Sigmoid colon (tissue), 7 donors: ENCODE data around the gene ARHGAP15. TPM values are rescaled to one million over a fixed set of nuclear protein-coding genes. Genes with fewer than 3 reads are reported as not detected.

Experiments used
- DNase-seq: peaks from one replicate; pipeline ENCODE4 v3.0.0-alpha.2; 2019
- H3K27ac ChIP-seq, 4 donors: fragments of 200-600 bp; sonication (generic); one replicate each; pipeline ENCODE4 v1.5.1; 2016 to 2019; ENCODE audit warnings: mild to moderate bottlenecking in 1 of 4
- H3K27me3 ChIP-seq, 3 donors: fragments of 200-600 bp; sonication (generic); one replicate each; pipeline ENCODE4 v1.5.1; 2019; ENCODE audit warnings: mild to moderate bottlenecking in 1 of 3
- H3K36me3 ChIP-seq, 4 donors: fragments of 200-600 bp; sonication (generic); one replicate each; pipeline ENCODE4 v1.5.1; 2016 to 2019
- H3K4me1 ChIP-seq, 4 donors: fragments of 200-600 bp; sonication (generic); one replicate each; pipeline ENCODE4 v1.5.1; 2017 to 2019
- H3K4me3 ChIP-seq, 4 donors: fragments of 200-600 bp; sonication (generic); one replicate each; pipeline ENCODE4 v1.5.1; 2017 to 2019; ENCODE audit warnings: mild to moderate bottlenecking in 2 of 4, moderate library complexity in 1 of 4
- H3K9me3 ChIP-seq, 4 donors: fragments of 200-600 bp in 3 of 4; sonication (generic) in 3 of 4; one replicate each; pipeline versions ENCODE4 v1.5.1 to v1.6.1; 2013 to 2019
- EP300 ChIP-seq, 4 donors: sonication (generic); formaldehyde crosslinking; IDR thresholded peaks; one replicate each; pipeline ENCODE4 v1.6.1; 2017; ENCODE audit warnings: antibody characterized with exemption in 4 of 4
- POLR2A ChIP-seq, 2 donors: fragments of 450-650 bp; IDR thresholded peaks; one replicate each; pipeline ENCODE4 v1.6.1; 2016; ENCODE audit warnings: antibody characterized with exemption in 2 of 2, mild to moderate bottlenecking in 2 of 2, moderate library complexity in 2 of 2
- POLR2AphosphoS5 ChIP-seq, 4 donors: sonication (generic); formaldehyde crosslinking; IDR thresholded peaks; one replicate each; pipeline ENCODE4 v1.6.1; 2017; ENCODE audit warnings: antibody characterized with exemption in 4 of 4
- WGBS, 2 donors: extraction: QIAGEN DNeasy Blood & Tissue Kit; methylation state at CpG; one replicate each; pipeline ENCODE4 v1.1.7; 2013; 5-methylcytosine and 5-hydroxymethylcytosine counted together
- intact Hi-C: fragments of 100-400 bp; cut with DNase I; formaldehyde crosslinking; loops from one replicate; pipeline ENCODE4 v1.15.1; 2023
- polyA plus RNA-seq, 3 donors: library from polyadenylated mRNA; stranded (reverse); fragments of 200-250 nt; gene quantifications; one replicate each; pipeline ENCODE4 v1.2.3, GENCODE V29; 2013
- total RNA-seq, 4 donors: library from RNA; depleted of rRNA; stranded (reverse); fragments of >200 nt; gene quantifications; one replicate each; pipeline ENCODE4 v1.1.0, GENCODE V29; 2016
- TF ChIP-seq, protein P1 (sequence below), 4 experiments: fragments of 450-650 bp in 3 of 4; fragments of 200-600 bp in 1 of 4; IDR thresholded peaks; one replicate each; pipeline ENCODE4 v1.5.1; 2016 to 2019; ENCODE audit warnings: antibody characterized with exemption in 4 of 4, mild to moderate bottlenecking in 3 of 4, moderate library complexity in 2 of 4
- donor health status: healthy with polysubstance abuse.
- donor health status: Bipolar disorder and iron deficiency.
- donor health status: healthy.

The ARHGAP15 gene
- total and polyA plus RNA-seq, 7 donors: 3.7 to 16.4 (median 6.0) TPM

DNA sequence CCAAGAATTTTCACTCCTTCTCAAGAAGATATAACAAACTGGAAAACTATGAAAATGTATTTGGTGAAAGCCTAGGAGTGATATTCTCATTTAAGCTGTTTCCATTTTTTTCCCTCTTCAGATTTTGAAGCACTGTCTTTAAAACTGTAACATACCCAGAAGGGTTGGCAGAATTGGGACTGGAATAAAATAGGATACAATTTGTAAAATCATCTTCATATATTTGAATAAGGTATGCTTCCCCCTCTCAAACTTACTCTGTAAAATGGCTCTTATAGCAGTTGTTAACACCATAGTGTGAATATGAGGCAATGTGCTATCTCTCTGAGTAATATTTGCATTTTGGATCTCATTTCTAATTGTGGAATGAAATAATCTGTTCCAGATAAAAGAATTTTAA is 676.4 kb downstream of the ARHGAP15 start:
- TF ChIP-seq, protein P1, sequence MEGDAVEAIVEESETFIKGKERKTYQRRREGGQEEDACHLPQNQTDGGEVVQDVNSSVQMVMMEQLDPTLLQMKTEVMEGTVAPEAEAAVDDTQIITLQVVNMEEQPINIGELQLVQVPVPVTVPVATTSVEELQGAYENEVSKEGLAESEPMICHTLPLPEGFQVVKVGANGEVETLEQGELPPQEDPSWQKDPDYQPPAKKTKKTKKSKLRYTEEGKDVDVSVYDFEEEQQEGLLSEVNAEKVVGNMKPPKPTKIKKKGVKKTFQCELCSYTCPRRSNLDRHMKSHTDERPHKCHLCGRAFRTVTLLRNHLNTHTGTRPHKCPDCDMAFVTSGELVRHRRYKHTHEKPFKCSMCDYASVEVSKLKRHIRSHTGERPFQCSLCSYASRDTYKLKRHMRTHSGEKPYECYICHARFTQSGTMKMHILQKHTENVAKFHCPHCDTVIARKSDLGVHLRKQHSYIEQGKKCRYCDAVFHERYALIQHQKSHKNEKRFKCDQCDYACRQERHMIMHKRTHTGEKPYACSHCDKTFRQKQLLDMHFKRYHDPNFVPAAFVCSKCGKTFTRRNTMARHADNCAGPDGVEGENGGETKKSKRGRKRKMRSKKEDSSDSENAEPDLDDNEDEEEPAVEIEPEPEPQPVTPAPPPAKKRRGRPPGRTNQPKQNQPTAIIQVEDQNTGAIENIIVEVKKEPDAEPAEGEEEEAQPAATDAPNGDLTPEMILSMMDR (IDR thresholded peaks at IDR 0.05): no peak
- TF ChIP-seq POLR2AphosphoS5 (IDR thresholded peaks at IDR 0.05): no peak
- no peak for DNase-seq

GRCh38 chr2:143807192-143807591 is 678.0 kb downstream of the ARHGAP15 start:
- H3K4me3 ChIP-seq: no peak overlapping the region
- DNase-seq: no peak
- no peaks in the 10 kb centered on the region for H3K9me3 ChIP-seq
- H3K36me3 ChIP-seq: no peaks in the 10 kb centered on the region
- WGBS, 2 donors: 83 to 92% methylated on average over 1 of the region's 1 CpG
- intact Hi-C loops: no loop called here
- peaks cover 0 to under 1% (median 0%) of the 10 kb centered on the region in 4 donors for H3K4me1 ChIP-seq
- no peak overlapping the region for H3K27ac ChIP-seq
- H3K27me3 ChIP-seq: no peaks in the 10 kb centered on the region
- TF ChIP-seq EP300 (IDR thresholded peaks at IDR 0.05) (no peak), POLR2AphosphoS5 (IDR thresholded peaks at IDR 0.05) (no peak), POLR2A (IDR thresholded peaks at IDR 0.05) (no peak)
- TF ChIP-seq, protein P1 (IDR thresholded peaks at IDR 0.05): no peak

More for the DNA sequence above, 676.4 kb downstream of the ARHGAP15 start:
- no peak overlapping the region for H3K4me3 ChIP-seq
- intact Hi-C loops: no loop called here
- no peaks in the 10 kb centered on the region for H3K36me3 ChIP-seq
- no peaks in the 10 kb centered on the region for H3K9me3 ChIP-seq
- no peaks in the 10 kb centered on the region for H3K27me3 ChIP-seq
- H3K4me1 ChIP-seq: peaks cover 0 to 4% (median 0%) of the 10 kb centered on the region in 4 donors
- no peak overlapping the region for H3K27ac ChIP-seq

DNA sequence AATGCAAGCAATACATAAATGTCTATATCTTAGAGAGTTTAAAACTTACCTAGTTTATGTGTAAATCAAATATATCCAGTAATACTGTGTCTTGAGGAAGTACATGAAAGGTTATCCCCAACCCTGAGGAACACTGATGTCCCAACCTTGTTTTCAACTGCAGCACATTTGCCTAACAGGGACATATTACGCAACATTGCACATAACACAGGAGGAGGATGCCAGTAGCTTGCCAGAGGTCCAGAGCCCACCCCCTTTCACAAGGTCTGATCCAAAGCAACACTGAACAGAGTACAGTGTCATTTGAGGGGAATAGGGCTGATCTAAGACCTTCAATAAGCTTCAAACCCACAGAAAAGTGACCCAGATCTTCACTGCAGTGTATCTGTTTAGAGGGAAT is 678.5 kb downstream of the ARHGAP15 start:
- no peak for TF ChIP-seq EP300 (IDR thresholded peaks at IDR 0.05)
- no peak for TF ChIP-seq POLR2A (IDR thresholded peaks at IDR 0.05)
- TF ChIP-seq, protein P1 (IDR thresholded peaks at IDR 0.05): no peak
- intact Hi-C loops: no loop called here
- peak; percentile 68 for DNase-seq
- Histone ChIP-seq H3K4me1 (no peaks in the 10 kb centered on the region), H3K36me3 (no peaks in the 10 kb centered on the region), H3K27me3 (no peaks in the 10 kb centered on the region), H3K27ac (no peak overlapping the region), H3K4me3 (no peak overlapping the region), H3K9me3 (no peaks in the 10 kb centered on the region)
- WGBS, 2 donors: 93 to 99% methylated on average over 1 of the region's 1 CpG

- 88 to 92% methylated on average over 1 of the region's 1 CpG for WGBS, 2 donors
- TF ChIP-seq POLR2AphosphoS5 (IDR thresholded peaks at IDR 0.05): no peak
- TF ChIP-seq, protein P1 (IDR thresholded peaks at IDR 0.05): no peak
- no peak for TF ChIP-seq EP300 (IDR thresholded peaks at IDR 0.05)
- TF ChIP-seq POLR2A (IDR thresholded peaks at IDR 0.05): no peak
Measured at GRCh38 chr2:143808166-143808565, 678.9 kb downstream of the ARHGAP15 start.

GRCh38 chr2:143815082-143815481 is 685.9 kb downstream of the ARHGAP15 start:
- DNase-seq: no peak
- H3K9me3 ChIP-seq: no peaks in the 10 kb centered on the region
- H3K27me3 ChIP-seq: no peaks in the 10 kb centered on the region
- no peak overlapping the region for H3K4me3 ChIP-seq
- no peak overlapping the region for H3K27ac ChIP-seq
- TF ChIP-seq EP300 (IDR thresholded peaks at IDR 0.05) (no peak), POLR2AphosphoS5 (IDR thresholded peaks at IDR 0.05) (no peak), POLR2A (IDR thresholded peaks at IDR 0.05) (no peak)
- TF ChIP-seq, protein P1 (IDR thresholded peaks at IDR 0.05): no peak
- H3K36me3 ChIP-seq: no peaks in the 10 kb centered on the region
- H3K4me1 ChIP-seq: no peaks in the 10 kb centered on the region
- WGBS, 2 donors: 46 to 49% methylated on average over 4 of the region's 4 CpGs
- intact Hi-C loops: no loop called here

More at GRCh38 chr2:143808166-143808565, 678.9 kb downstream of the ARHGAP15 start:
- intact Hi-C loops: no loop called here
- DNase-seq: no peak
- no peaks in the 10 kb centered on the region for H3K27me3 ChIP-seq
- no peak overlapping the region for H3K27ac ChIP-seq
- H3K9me3 ChIP-seq: no peaks in the 10 kb centered on the region
- no peaks in the 10 kb centered on the region for H3K36me3 ChIP-seq
- H3K4me1 ChIP-seq: no peaks in the 10 kb centered on the region
- no peak overlapping the region for H3K4me3 ChIP-seq
